SH-SY5Y (cell line): ENCODE data around the gene ABLIM2.

Source experiments
- GATA2 ChIP-seq: IDR thresholded peaks from 2 replicates; pipeline ENCODE4 v1.6.1; 2011; ENCODE audit warnings: mild to moderate bottlenecking, low read depth, low read length
- GATA3 ChIP-seq: IDR thresholded peaks from 2 replicates; pipeline ENCODE4 v1.6.1; 2011; ENCODE audit warnings: low read depth, mild to moderate bottlenecking, low read length, moderate library complexity

GRCh38 chr4:8142556-8142955, 16.1 kb downstream of the ABLIM2 start:
- TF ChIP-seq GATA2 (no peak), GATA3 (no peak)
